Esophagus muscularis mucosa (tissue), 3 donors: ENCODE results near the gene CHD2.

Experiments used
- POLR2A ChIP-seq: fragments of 450-650 bp; IDR thresholded peaks from one replicate; pipeline ENCODE4 v1.6.1; 2017; ENCODE audit warnings: antibody characterized with exemption, moderate library complexity, mild to moderate bottlenecking, low read depth
- POLR2AphosphoS5 ChIP-seq, 2 donors: sonication (generic); formaldehyde crosslinking; IDR thresholded peaks; one replicate each; pipeline ENCODE4 v1.6.1; 2017; ENCODE audit warnings: antibody characterized with exemption in 2 of 2
- TF ChIP-seq, protein P1 (sequence below), 3 experiments: fragments of 200-600 bp in 2 of 3; fragments of 450-650 bp in 1 of 3; sonication (generic) in 2 of 3; IDR thresholded peaks; one replicate each; pipeline ENCODE4 v1.5.1; 2017 to 2019; ENCODE audit warnings: antibody characterized with exemption in 3 of 3, mild to moderate bottlenecking in 2 of 3, moderate library complexity in 1 of 3

DNA sequence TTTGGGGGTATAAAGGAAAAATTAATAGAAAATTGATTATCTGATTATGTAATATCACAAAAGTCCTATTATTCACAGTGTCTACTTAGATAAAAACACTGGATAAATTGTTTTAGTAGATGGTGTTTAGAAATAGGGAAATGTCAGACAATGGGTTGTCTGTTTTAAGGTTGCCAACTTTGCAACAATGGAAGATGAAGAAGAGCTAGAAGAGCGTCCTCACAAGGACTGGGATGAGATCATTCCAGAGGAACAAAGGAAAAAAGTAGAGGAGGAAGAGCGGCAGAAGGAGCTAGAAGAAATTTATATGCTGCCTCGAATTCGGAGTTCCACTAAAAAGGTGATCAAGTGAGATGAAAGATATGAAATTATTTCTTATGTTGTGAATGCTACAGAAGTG, 84.0 kb downstream of the CHD2 start:
- no peak for TF ChIP-seq POLR2A
- TF ChIP-seq, protein P1, sequence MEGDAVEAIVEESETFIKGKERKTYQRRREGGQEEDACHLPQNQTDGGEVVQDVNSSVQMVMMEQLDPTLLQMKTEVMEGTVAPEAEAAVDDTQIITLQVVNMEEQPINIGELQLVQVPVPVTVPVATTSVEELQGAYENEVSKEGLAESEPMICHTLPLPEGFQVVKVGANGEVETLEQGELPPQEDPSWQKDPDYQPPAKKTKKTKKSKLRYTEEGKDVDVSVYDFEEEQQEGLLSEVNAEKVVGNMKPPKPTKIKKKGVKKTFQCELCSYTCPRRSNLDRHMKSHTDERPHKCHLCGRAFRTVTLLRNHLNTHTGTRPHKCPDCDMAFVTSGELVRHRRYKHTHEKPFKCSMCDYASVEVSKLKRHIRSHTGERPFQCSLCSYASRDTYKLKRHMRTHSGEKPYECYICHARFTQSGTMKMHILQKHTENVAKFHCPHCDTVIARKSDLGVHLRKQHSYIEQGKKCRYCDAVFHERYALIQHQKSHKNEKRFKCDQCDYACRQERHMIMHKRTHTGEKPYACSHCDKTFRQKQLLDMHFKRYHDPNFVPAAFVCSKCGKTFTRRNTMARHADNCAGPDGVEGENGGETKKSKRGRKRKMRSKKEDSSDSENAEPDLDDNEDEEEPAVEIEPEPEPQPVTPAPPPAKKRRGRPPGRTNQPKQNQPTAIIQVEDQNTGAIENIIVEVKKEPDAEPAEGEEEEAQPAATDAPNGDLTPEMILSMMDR (IDR thresholded peaks at IDR 0.05), result no peak
- TF ChIP-seq POLR2AphosphoS5 (IDR thresholded peaks at IDR 0.05), result no peak
